ENCODE measurements around the gene TIMM23. TPM values are rescaled to one million over a fixed set of nuclear protein-coding genes. Genes with fewer than 3 reads are reported as not detected.

TIMM23 gene
- total RNA-seq, 1 donor from 2014 or later = 52.0 TPM

Other genes with a start within 250 kb of the TIMM23 start
- gene WASHC2C, start 245.2 kb upstream of the TIMM23 start, total RNA-seq = 40.6 to 48.4 TPM (median 43.7 TPM) in 3 replicates
- 38.1 to 43.8 TPM (median 40.7 TPM) in 3 replicates for gene AGAP4, start 125.0 kb upstream of the TIMM23 start, total RNA-seq
- 72.3 to 74.1 TPM (median 72.6 TPM) in 3 replicates for gene NCOA4, start 58.1 kb downstream of the TIMM23 start, total RNA-seq
- not detected in 3 replicates for gene MSMB, start 73.8 kb downstream of the TIMM23 start, total RNA-seq

Measured in mesothelial cell of epicardium (in vitro differentiated cells).